ENCODE results near the gene ATP8A1. TPM values are rescaled to one million over a fixed set of nuclear protein-coding genes. Genes with fewer than 3 reads are reported as not detected.

ATP8A1 gene
- total and polyA plus RNA-seq, 8 donors, result 4.8 to 15.3 (median 10.8) TPM

DNA sequence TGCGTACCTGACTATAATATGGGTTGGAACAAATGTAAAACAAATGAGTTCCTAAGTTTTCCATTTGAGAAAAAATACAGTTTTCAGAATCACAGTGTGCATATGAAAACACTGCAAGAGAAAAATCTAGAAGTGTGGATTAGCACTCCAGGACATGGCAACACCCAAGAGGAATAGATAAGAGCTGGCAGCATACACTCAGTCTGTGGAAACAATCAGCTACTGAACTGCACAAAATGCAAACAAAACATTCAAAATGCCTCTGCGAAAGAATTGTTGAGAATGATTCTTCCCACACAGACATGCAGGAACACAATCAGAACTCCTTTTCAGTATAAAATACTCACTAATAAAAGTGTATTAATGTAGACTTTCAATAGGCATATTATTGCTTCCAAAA, 39.9 kb downstream of the ATP8A1 start:
- intact Hi-C loops (cut with DNase I), result no loop called here
- Histone ChIP-seq H3K4me3 (no peak overlapping the region), H3K9me3 (no peaks in the 10 kb centered on the region), H3K27ac (no peak overlapping the region), H3K36me3 (peaks cover 0 to 11% (median 0%) of the 10 kb centered on the region in 3 donors), H3K4me1 (no peaks in the 10 kb centered on the region), H3K27me3 (no peaks in the 10 kb centered on the region)
- peak; percentile 40 to 77 (median 58) for ATAC-seq
- no peak for DNase-seq
- 63 to 71% methylated on average over 2 of the region's 2 CpGs for WGBS, 2 donors
- TF ChIP-seq CTCF (IDR thresholded peaks at IDR 0.05), result no peak
- FAIRE-seq, result no peak

DNA sequence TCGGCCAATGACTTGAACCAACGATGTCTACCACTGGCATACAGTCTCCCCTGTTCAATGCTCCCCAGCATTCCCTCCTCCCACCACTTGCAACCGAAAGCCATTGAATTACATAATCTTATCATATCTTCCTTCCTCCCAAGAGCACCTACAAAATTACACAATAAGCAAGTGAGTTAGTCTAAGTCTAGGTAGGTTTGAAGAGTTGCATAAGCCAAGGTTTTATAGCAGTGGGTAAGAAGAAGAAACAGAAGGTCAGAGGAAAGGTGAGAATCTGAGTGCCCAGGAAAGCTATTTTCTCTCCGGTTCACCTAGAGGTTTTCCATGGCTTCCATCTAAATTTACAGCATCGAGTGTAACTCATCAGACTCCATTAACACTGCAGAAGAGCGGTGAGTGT, 40.3 kb downstream of the ATP8A1 start:
- FAIRE-seq (no peak), ATAC-seq (no peak), DNase-seq (no peak)
- Histone ChIP-seq H3K27ac (no peak overlapping the region), H3K4me1 (no peaks in the 10 kb centered on the region), H3K9me3 (no peaks in the 10 kb centered on the region), H3K27me3 (no peaks in the 10 kb centered on the region), H3K4me3 (no peak overlapping the region), H3K36me3 (peaks cover 0 to 11% (median 0%) of the 10 kb centered on the region in 3 donors)
- TF ChIP-seq CTCF (IDR thresholded peaks at IDR 0.05), result no peak
- intact Hi-C loops (cut with DNase I), result no loop called here
- 90 to 95% methylated on average over 6 of the region's 6 CpGs for WGBS, 2 donors

- WGBS, 2 donors, result 84 to 92% methylated on average over 2 of the region's 2 CpGs
- DNase-seq (no peak), FAIRE-seq (no peak), ATAC-seq (no peak)
- no peak overlapping the region for H3K27ac ChIP-seq
- no peaks in the 10 kb centered on the region for H3K27me3 ChIP-seq
- intact Hi-C loops (cut with DNase I), result no loop called here
- H3K36me3 ChIP-seq, result peaks cover 0 to 11% (median 5%) of the 10 kb centered on the region in 3 donors
- H3K4me1 ChIP-seq, result no peaks in the 10 kb centered on the region
- TF ChIP-seq CTCF (IDR thresholded peaks at IDR 0.05), result no peak
- no peak overlapping the region for H3K4me3 ChIP-seq
- H3K9me3 ChIP-seq, result no peaks in the 10 kb centered on the region
Measured at GRCh38 chr4:42615131-42615763, 41.7 kb downstream of the ATP8A1 start.

GRCh38 chr4:42612898-42613297, 44.0 kb downstream of the ATP8A1 start:
- FAIRE-seq (no peak), ATAC-seq (no peak), DNase-seq (no peak)
- Histone ChIP-seq H3K27me3 (no peaks in the 10 kb centered on the region), H3K4me1 (no peaks in the 10 kb centered on the region), H3K36me3 (peaks cover 0 to 11% (median 5%) of the 10 kb centered on the region in 3 donors), H3K4me3 (no peak overlapping the region), H3K9me3 (no peaks in the 10 kb centered on the region), H3K27ac (no peak overlapping the region)
- intact Hi-C loops (cut with DNase I), result no loop called here
- WGBS, 2 donors, result 1 to 6% methylated on average over 1 of the region's 1 CpG
- TF ChIP-seq CTCF (IDR thresholded peaks at IDR 0.05), result no peak

DNA sequence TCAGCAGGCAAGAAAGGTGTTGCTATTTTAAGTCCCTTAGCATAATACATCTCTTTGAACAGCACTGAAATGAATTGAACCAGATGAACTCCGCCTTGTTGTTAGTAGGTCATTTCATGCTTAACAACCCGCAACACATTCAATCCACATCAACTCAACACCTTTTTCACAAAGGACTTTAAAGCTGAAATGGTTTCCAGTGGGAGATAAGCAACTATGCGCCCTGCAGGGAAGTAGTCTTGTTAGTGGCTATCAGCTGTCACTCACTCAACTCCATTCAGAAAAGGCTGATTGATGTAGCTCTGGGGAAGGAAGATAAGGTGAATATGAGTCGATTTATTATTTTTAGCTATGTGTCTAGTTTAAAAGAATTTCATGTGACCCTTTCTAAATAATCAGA, 46.0 kb downstream of the ATP8A1 start:
- no peak overlapping the region for H3K4me3 ChIP-seq
- no peaks in the 10 kb centered on the region for H3K27me3 ChIP-seq
- ATAC-seq (no peak), FAIRE-seq (no peak), DNase-seq (no peak)
- intact Hi-C loops (cut with DNase I), result no loop called here
- H3K36me3 ChIP-seq, result peaks cover 0 to 11% (median 5%) of the 10 kb centered on the region in 3 donors
- WGBS, 2 donors, result 93% methylated on average over 4 of the region's 4 CpGs
- no peaks in the 10 kb centered on the region for H3K4me1 ChIP-seq
- no peak for TF ChIP-seq CTCF (IDR thresholded peaks at IDR 0.05)
- H3K9me3 ChIP-seq, result no peaks in the 10 kb centered on the region
- no peak overlapping the region for H3K27ac ChIP-seq
